ENCODE measurements around the gene PRCC.
"Not testable (repeated sequence)": the region's sequence is repeated elsewhere in the genome, so short reads cannot be mapped to it uniquely, and the experiment has no call there.

Gene PRCC

DNA sequence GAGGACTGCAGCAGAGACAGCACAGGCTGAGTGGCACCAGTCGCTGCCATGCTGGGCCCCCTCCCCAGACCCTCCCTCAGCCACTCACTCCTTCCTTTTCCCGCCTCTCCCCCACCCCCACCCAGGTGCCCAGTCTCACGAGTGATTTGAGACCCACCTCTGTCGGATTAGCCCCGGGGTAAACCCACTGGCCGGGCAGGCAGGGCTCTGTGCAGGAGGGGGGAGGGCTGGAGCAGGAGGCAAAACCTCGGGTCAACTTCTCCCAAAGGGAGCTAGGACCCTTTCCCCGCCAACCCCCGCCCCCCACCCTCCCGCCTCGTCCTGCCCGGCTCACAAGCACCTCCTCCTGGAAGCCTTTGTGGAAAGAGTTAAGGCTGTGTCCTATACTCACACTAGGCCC, 23.0 kb upstream of the PRCC start:
- no peak for DNase-seq (ENCODE audit: low spot score)

DNA sequence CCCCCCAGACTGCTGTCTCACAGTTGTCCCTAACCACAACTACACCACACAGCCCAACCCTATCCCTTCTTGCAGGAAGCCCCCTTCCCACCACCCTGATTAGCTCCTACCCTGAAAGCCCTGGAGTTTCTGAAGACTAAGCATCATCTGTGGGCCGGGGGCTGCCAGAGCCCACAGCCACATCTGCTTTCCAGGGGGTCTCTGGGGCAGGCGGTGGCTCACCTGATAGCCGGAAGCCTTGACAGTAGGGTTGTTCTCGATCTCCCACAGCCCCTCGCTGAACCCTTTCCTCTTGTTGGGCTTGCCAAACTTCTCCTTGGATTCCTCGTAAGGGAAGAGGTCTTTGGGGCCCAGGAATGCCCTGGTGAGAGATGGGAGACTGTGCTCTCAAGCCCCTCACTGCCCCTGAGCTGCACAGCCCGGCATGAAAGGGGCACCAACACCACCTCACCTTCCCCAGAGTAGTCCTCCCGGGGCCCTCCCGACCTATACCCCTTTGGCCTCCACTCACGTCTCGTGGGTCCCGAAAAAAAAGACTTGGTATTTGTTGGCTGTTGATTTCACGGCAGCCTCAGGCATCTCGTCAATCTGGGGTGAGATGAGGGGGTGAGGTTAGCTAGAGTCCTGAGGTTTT, 22.4 kb upstream of the PRCC start:
- no peak for DNase-seq (ENCODE audit: low spot score)

DNA sequence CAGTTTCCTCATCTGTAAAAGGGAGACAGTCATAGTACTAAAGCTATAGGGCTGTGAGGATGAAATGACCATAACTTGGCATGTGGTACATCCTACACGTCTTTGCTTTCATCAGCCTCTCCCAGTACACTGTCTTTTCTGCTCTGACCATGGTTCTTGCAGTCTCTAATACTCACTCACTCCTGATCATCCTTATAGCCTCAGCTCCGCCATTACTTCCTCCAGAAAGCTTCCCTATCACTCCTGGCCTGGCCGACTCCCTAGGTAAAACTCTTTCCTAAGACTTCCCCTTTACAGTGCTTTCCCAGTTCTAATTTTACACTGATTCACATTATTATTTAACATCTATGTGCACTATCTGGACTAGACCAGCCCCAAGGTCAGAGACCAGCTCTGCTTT, 21.5 kb upstream of the PRCC start:
- DNase-seq (ENCODE audit: low spot score), result no peak

DNA sequence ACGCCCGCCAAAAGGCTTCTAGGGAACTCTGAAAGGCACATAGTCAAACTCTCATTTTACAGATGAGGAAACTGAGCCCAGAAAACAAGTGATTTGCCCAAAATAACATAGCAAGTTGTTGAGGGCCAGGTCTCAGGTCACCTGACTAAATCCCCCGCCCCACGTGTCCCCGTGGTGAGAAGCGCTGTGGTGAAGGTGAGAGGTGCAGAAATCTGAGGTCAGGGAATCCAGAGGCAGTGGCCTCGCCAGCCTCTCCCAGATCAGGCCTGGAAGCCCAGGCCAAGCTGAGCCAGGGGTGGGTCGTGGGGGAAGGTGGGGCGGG, 21.0 kb upstream of the PRCC start:
- no peak for DNase-seq (ENCODE audit: low spot score)

DNA sequence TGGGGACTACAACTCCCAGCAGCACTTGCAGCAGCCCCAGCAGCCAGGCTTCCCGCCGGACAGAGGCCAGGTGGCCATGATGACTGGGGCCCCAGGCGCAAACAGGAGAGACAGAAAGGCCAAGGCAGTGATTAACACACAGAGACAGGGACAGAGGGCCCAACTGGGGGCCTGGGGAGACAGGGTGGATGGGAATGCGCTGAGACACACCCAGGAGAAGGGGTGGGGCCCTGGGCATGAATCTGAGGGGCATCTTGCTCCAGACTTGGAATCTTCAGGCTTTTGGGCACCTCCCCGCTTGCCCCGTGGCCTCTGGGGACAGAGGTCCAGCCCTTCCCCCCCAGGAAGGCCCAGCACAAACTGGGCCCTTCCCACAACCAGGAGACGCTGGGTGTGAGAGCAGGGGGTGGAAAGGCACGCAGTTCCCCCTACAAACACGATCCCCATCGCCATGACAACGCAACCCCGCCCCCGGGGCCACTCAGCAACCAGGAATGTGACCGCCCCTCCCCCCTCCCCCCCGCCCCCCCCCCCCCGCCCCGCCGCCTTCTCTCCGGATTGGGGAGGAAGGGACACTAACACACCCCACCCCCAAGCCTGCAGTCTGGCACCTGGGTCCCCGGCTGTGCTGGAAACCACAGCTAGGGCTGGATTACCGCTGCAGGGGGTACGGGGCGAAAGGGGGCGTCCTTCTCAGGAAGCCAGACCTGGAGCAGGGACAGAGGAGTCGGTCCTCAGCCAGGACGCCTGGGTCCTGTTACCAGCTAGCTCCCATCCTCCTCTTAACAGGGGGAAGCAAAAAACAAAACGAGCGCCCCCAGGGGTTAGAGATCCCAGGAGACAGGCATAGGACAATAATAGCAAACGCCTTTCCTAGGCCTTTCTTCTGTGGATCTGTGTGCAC, 20.4 kb upstream of the PRCC start:
- peak; percentile 97 for DNase-seq (ENCODE audit: low spot score)

DNA sequence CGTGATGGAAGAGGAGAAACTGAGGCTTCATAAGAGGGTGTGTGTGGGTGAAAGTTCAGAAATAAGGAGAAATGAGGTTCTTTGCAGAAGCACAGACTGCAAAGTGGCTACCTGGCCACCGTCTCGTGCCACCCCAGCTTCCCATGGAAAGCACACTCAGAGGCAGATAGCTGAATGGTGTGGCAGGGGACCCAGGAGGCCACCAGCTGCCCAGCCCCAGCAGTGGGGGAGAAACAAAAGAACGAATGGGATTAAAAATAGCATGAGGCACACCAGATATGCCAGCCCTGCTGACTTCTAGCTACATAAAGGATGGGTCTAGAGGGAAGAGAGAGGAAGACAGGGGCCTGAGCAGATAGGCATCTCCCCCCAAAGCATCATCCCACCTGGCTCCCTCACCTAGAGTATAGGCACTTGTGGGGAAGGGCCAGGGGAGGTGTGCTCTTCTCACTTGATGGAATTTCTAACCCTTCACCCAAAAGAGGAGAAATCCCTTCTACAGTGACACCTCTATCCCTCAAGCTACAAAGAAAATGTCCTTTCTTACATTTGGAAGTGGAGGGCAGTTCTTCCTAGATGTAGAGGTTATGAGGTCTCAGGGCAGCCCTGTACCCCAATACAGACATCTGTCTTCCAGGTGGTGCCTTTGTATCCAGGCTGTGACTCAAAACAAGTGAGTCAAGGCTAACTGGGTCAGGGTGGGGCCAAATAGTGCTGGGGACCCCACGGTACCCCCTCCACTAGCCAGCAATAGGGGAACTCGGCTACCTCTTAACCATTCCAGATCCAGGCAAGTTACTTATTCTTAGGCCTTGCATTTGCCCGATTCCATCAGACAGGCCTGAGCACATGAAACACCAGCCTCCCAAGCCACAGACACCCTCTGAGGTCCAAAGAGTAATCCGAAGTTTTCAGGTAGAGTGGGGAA, 19.3 kb upstream of the PRCC start:
- no peak for DNase-seq (ENCODE audit: low spot score)

DNA sequence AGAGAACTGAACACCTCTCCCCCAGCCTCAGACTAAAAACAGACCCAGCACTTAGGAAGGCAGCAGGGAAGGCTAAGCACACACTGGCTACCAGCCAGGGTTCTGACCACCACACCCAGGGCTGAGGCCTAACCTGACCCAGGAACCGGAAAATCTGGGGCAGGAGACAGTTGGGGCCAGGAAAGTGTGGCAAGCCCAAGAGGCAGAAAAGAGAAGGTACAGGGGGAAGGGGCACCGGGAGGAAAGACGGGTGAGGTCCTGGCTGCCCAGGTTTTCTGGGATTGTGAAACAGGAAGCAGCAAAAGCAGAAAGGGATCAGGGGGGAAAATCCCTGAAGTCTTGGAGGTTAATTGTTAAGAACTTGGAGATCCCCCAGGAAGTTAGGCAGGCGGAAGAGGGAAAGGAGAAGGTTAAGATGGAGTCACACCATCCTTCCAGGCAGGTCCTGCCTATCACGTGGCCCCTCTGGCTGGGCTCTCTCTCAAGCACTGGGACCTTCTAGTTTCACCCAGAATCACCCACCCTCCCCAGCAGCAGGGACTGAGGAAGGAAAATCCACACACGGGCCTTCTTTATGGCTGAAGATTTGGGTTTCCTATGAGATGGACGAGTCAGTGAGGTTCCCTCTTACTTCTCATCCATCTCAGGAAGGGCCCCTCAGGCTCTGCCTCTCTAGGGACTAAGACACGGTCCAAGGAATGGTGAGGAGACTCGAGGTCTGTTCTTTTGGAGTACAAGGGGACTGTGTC, 18.5 kb upstream of the PRCC start:
- peak; percentile 51 for DNase-seq (ENCODE audit: low spot score)

DNA sequence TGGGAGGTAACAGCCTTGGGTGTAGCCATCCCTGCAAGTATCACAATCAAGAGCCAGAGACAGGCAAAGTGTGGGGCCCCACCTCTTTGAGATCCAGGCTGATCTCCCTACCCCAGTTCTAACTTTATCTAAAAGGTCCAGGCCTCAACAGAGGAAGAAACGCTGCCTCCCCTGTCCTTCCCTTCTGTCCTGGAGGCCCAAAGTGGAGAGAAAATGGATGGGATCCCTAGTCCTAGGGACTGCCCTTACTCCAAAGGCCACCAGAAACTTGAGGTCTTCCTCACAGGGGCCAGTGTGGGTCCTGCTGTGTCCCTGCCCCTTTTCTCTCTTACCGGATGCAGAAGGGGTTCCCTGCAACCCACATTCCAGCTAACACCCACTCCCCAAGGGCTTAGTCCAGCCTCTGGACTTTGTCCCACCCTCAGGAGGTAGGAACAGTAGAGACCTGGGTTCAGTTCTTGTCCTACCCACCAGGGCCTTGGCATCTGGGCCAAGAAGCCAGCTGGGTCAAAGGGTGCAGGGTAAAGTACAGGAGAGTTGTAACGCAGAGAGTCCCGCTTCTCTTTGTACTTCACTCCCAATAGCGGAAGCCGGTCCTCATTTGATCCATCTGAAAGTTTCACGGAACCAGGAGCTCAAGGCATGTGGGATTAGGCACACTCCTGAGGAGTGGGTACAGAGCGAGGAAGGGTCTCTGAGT, 17.8 kb upstream of the PRCC start:
- DNase-seq (ENCODE audit: low spot score), result no peak

DNA sequence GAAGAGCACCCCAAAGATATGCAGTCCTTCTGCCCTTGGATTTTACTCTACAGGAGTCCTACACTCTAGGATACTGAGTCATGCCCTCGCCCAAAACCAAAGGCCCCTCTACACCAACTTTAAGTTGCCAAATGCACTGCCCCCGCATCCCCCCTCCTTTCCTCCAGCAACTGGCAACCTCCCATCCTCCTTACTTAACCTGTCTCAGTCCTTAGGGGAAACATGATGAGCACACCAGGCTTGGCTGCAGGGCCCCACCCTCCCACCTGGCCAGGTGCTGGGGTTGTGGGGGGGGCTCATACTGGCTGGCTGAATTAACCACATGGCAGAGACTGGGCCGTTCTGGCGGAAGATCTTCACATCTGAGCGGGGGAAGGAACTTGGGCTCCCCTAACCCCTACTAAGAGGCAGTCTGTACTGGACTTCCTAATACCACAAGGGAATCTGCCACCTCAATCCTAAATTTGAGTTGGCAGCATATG, 17.1 kb upstream of the PRCC start:
- DNase-seq (ENCODE audit: low spot score), result no peak

DNA sequence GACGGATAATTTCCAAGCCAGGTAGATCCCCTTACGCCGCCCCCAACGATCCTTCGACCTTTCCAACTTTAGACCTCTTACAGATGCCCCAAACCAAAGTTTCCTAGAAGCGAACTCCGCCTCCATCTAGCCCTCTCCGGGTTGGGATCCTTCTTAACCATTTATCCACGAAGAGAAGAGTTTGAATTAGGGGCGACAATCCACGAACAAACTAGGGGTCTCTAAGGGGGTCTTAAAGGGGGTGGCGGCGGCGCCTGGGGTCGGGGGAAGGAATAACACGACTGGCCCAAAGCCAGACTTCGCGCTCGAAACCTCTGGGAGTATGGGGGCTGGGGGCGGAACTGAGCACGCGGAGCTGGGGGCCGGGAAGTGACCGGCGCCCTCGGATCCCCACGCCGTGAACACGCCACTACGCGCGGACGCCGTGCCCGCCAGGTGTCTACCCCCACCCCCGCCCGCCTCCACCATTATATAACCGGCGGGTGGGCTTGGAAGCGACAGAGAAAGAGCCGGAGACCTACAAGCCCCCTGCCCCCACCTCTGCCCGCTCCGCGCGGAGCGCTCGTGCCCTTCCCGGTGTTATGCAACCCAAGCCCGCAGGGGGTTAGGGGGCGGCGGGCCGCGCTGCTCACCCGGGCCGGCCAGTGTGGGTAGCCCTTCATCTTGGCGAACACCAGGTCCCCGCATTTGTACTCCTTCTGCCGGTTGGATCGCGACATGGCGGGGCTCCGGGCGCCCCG, 16.5 kb upstream of the PRCC start:
- DNase-seq (ENCODE audit: low spot score), result peak; percentile 49

DNA sequence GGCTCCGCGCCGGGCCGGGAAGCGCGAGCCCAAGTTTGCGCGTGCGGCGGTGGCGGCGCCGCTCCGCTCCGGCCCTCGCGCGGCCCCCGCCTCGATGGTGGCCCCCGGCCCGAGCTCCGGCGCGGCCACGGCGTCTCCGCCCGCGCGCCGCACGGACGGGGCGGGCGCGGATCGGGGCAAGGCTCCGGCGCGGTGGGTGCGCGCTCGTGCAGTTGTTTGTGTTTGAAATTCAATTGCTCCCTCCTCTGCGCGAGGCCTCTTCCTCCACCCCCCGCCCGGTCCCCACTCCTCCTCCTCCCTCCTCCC, 15.9 kb upstream of the PRCC start, which contains the start of gene HDGF:
TSS of gene HDGF (minus strand) at position 225 of the 306 bp plus-strand sequence. CDS start 246 bp downstream, outside the sequence.
- no peak for DNase-seq (ENCODE audit: low spot score)

DNA sequence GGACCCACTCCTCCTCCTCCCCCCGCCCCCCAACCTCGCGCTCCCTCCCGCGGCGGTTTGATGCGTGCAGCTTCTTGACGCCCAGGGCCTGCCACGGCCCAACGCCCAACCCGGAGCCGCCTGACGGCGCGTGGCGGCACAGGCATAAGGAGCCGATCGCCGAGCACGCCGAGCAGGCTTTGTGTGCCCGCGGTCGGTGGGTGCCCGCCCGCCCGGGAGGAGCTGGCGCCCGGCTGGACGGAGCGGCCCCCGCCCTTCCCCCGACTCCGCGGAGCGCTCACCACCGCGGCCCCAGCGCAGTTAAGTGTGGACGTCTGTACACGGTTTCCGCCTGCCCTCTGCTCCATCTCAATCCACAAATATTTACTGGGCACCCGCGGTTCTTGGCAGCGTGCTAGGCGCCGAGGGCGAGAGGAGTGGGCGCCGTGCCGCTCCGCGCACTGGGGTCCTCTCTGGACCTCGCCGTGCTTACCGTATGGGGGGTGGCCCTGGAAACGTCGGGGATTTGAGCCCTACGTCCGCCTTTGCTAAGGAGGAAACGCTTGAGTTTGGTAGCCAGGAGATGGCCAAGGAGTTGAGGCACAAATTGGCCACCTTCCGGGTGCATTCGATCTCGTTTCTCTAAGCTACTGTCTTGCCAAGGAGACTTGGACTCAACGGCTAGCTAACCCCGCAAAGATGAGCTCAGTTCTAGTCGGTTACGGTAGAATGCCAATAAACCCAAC, 15.4 kb upstream of the PRCC start:
- peak; percentile 97 for DNase-seq (ENCODE audit: low spot score)

DNA sequence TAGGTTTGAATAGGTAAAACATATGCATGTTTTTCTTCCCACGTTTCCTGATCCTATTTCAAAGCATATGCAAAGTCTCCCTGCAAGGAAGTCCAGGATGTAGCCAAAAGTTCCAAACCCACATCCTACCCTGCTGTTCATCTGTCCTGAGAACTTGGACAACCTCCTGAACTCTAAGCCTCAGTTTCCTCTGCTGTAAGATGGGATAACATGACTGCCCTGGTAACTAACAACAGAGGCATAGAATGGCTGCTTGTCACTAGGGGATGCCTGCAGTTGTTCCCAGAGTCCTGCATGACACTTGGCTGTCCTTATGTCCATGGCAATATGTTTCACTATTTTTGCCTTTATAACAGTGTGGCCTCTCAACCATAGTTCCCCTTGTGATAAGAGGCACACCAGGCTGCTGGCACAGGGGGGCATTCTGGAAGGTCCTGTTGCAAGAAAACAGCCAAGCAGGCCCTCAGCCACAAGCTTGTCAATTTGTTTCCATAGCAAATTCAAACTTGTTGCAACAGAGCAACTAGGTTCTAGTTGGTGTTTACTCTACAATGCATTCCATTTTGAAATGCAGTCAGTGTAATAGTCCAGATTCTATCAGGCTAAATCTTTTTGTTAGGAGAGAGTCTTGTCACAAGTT, 14.4 kb upstream of the PRCC start:
- no peak for DNase-seq (ENCODE audit: low spot score)

DNA sequence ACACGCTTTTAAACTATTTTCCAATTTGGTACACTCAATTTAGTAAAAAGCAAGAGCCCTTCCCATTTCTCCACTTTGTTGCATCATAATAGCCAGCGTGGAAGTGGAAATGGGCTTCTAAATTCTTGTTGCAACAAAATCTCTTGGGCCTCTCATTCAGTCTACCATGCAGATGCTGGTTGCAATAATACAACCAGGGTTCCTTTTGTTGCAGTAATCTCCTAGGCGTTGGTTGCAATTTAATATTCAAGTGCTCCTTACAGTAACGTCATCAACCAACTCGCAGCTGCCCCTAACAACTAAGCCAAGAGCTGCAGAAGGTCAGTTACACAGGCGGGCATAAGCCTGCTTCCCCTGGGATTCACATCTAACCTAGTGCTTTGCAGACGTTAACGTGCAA, 13.1 kb upstream of the PRCC start:
- DNase-seq (ENCODE audit: low spot score), result no peak

DNA sequence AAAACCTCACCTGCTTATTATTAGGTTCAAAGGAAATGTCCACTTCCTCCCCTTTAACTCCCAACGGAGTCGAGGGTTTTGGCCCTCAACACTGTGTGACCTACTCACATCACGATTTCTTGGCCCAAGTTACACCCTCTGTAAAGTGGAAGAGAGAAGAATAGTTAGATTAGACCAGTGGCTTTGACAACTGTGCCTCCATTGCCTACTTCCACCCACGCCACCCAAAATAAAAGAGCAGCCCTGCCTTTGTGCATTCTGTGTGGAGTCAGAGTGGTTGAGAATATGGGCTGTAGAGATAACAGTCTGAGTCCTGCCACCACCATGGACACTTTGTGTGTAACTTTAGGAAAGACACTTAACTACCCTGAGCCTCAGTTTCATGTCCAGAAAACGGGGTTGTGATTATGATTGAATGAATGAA, 11.8 kb upstream of the PRCC start:
- DNase-seq (ENCODE audit: low spot score), result no peak

DNA sequence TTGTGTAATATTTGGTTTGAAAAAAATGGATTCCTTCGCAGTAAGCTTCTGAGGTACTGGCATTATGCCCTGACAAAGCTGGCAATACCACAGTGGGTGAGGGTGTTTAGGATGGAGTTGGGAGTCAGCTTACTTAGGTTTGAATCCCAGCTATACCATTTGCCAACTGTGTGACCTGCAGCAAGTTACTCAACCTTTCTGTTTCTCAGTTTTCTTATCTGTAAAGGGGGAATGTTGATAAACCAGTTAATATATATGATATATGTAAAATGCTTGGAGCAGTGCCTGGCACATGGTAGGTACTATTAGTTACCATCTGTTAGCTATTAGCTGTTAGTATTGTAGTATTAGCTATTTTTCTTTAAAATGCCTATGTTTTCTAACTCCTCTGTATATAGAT, 11.0 kb upstream of the PRCC start:
- no peak for DNase-seq (ENCODE audit: low spot score)

DNA sequence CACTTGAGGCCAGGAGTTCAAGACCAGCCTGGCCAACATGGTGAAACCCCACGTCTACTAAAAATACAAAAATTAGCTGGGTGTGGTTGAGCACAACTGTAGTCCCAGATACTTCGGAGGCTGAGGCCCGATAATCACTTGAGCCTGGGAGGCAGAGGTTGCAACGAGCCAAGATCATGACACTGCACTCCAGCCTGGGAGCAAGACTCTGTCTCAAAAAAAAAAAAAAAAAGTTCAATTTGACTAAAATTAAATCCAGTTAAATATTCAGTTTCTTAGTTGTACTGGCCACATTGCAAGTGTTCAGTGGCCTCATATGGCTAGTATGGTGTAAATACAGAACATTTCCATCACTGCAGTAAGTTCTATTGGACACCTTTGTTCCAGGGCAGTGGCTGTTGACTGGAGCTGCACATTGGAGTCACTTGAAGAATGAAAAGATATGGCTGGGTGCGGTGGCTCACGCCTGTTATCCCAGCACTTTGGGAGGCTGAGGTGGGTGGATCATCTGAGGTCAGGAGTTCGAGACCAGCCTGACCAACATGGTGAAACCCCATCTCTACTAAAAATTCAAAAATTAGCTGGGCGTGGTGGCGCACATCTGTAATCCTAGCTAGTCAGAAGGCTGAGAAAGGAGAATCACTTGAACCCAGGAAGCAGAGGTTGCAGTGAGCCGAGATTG, 9.6 kb upstream of the PRCC start:
- not testable (repeated sequence) for DNase-seq (ENCODE audit: low spot score)

DNA sequence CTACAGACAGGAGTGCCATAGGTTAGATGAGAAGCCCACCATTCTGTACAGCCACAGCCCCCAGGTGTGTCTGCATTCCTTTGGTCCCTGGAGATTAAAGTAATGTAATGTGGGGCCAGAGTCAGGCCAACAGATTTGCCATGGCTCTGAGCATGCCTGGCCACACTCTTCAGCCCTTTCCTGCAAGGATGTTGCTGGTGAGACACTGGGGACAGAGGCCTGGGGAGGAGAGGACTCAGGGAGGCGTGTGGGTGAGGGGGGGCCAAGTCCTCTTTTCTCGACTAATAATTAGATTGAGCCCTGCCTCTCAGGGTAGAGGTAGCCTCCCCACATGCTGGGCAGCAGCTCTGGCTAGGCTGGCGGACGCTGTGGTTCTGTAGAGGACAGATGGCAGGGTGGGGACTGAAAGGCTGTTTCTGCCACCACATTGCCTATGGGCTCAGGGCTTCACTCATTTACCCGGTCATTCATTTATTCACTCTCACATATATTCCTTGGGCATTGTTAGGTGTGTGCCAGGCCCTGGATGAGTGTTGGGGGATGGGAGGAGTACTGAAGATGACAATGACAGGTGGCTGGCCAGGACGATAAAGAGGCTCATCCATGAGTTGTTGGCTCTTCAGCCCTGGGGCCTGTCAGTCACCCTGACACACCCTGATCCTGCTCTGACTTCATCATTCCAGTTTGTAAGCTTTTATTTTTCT, 7.1 kb upstream of the PRCC start:
- DNase-seq (ENCODE audit: low spot score), result no peak

Measured in HuH-7.5 (cell line).